Measurements from ENCODE around the gene CEP135.
"Not testable (repeated sequence)": the region's sequence is repeated elsewhere in the genome, so short reads cannot be mapped to it uniquely, and the experiment has no call there.

Gene CEP135

DNA sequence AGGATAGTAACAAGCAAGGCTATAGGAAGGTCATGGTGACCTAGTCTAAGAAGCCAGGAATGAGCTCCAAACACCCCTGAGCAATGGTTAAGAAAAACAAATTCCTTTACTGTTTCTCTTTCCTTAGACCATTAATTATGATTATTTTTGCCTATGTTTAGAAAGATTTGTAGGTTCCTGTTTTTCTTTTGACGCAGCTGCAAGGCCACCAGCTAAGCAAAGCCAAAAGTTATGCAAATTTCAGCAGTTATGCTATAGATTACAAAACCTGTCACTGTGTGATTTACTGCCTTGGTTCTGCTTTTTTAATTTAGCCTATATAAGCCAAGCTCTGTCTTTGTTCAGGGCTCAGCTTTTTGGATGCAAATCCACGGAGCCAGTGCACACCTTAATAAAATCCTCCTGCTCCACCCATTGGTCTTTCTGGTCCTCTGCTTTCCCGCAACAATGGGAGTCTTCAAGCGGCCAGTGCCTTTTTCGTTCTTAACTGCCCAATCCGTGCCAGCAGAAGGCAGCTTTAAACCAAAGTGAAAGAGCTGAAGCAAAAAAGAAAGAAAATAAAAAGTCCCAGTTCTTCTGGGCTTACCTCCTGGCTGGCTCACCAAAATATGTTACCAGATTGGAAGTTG is 1.4 kb upstream of the CEP135 start:
- peak; percentile 60 for DNase-seq

DNA sequence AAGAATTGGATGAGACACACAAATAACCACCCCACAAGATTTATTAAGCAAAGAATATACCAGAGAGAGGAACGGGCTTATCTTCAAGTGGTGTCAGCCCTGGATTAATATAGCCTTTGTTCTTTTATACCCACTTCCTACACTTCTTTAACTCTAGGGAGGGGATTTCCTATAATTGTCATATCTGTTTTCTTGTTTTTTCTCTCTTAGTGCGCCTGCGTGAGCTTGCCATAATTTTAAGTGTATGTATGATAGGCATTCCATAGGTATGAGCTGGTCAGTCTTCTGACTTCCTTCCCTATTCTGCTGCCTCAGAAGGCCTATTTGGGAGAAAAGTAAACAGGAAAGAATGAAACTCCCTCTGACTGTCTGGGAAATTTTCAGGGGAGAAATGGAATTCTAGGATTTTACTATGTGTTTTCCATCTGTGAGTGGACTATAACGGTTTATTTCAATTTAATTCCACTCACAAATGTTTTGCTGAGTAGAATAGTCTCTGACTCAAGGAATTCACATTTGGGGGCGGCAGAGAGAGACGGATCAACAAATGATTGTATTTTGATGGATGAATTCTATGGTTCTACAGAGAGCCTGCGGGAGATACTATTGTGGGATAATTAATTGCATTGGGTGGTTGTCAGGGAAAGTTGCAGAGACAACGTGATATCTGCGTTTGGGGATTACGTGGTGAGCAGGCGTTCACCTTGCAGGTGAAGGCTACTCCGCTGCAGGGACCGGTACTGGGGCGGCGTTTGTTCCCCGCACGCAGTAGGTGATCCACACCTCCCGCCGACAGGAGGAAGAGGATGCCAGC is 626 bp upstream of the CEP135 start:
- DNase-seq: peak; percentile 98

DNA sequence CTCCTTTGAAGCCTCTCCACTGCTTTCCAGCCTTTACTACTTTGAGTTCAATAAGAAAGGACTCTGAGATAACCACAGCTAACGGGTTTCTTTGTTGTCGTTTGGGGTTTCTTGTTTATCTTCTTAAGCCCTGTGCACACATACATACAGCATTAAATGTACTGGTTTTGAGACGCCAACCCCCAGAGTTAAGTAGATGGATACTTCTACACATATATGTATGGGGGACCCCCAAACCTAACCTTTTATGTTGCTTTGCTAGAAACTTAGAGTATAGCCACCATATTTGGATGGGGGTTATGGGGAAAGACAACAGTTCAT is 697 bp downstream of the CEP135 start:
- no peak for DNase-seq

DNA sequence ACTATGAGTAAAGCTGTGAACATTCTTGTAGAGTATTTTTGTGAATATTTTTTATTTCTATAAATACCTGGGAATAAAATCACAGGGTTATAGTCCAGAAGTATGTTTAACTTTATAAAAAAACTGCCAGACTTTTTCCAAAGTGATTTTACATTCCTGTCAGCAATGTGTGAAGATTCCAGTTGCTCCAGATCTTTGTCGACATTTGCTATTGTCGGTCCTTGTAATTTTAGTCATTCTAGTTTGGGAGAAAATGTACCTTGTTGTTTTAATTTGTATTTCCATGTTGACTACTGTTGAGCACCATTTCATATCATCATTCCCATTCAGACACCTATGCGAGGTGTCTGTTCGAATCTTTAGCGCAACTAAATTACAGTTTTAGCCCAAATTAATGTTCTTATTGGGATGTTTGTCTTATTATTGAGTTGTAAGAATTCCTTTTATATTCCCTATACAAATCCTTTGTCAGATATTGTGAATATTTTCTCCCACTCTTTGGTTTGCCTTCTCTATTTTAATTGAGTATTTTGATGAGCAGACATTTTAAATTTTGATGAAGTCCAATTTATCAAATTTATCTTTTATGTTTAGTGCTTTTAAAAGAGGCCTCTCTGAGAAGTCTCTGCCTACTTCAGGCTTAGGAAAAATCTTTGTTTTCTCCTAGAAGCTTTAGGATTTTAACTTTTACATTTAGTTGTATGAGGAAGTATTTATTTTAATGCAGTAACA is 2.6 kb downstream of the CEP135 start:
- DNase-seq: no peak

DNA sequence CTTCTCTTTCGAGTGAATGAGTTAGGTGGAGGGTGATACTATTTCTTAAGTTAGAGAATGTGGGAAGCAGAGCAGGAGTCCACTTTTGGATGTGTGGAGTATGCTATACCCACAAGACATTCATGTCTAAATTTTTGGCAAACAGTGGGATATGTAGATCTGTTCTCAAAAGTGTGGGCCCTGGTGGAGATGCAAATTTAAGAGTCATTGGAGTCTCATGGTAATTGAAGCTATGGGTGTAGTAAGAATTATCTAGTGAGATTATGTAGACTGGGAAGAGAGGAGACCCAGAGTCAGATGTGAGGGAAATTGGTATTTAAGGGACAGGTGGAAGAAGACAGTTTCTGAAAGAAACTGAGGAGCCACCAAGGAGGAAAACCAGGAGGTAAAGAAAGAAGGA is 7.0 kb downstream of the CEP135 start:
- no peak for DNase-seq

DNA sequence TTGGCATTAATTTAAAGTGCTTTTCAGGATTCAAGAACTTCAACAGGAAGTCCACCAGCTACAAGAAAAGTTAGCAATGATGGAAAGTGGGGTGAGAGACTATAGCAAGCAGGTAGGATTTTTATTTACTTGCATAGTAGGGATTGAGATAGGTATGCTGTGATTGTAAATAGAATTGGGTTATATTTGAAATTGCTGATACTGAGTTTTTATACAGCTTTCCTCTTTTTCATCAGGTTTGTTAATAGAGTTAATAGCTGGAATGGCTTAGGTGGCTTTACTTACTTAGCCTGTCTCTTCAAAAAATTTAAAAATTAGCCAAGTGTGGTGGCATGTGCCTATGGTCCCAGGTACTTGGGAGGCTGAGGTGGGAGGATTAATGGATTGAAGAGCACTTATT is 10.9 kb downstream of the CEP135 start:
- no peak for DNase-seq

DNA sequence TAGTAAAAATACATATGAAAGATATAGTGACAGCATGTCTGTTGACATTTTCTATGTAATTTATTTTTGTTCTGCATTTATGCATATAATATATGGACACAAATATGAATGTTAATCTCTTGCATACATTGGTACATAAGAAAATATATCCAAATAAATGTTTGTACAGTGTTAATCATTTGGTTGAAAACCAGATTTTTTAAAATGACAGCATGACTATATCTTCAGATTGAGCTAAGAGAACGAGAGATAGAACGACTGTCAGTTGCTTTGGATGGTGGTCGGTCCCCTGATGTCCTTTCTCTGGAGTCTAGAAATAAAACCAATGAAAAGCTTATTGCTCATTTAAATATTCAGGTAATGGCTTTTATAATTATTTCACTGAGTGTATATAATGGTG is 15.3 kb downstream of the CEP135 start:
- DNase-seq: no peak

DNA sequence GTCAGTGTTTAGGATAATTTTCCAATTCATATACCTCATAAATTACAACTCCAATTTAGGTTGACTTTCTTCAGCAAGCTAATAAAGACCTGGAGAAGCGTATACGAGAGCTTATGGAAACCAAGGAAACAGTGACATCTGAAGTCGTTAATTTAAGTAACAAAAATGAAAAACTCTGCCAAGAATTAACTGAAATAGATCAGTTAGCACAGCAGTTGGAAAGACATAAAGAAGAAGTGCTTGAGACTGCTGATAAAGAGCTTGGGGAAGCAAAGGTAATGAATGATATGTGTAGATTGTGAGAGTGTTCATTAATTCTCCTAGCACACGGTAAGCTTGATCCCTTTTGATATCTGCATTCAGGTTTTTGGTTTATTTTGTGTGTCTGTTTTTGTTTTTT is 16.8 kb downstream of the CEP135 start:
- DNase-seq: no peak

DNA sequence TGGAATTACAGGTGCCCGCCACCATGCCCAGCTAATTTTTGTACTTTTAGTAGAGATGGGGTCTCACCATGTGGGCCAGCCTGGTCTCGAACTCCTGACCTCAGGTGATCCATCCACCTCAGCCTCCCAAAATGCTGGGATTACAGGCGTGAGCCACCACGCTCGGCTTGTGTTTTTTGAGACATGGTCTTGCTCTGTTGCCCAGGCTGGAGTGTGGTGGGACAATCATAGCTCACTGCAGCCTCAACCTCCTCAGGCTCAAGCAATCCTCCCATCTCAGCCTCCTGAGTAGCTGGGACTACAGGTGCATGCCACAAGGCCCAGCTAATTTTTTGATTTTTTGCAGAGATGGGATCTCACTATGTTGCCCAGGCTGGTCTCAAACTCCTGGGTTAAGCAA is 17.6 kb downstream of the CEP135 start:
- DNase-seq: not testable (repeated sequence)

DNA sequence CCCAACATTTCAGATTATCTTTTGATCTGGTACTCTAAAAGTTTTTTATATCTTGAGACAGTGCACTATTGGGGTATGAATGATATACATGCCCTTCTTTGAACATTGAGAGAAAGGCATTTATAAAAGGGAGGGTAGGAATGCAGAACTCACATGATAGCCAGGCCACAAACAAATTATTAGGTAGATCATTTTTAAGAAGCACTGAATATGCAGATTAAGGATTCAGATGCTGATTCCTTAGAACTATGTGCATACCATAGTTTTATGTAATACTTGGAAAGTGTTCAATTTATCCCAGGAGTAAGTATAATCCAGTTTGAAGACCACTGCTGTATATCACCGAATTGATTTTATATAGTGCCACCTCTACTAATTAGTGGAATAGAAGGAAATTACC is 18.6 kb downstream of the CEP135 start:
- no peak for DNase-seq

DNA sequence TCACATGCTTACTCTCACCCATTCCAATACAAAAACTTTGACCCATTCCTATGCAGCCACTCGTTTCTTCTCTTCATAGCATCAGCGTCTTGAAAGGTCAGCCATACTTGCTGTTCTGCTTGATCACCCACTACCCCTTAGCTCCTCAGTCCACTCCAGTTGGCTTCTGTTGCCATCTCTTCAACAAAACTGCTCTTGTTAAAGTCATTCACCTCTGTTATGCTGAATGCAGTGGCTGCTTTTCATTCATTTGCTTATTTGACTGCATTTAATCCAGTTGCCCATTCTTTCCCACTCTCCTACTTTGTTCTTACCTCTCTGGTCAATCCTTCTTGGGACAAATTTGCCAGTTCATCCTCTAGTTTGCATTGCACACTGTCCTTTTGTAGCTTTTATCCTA is 24.9 kb downstream of the CEP135 start:
- no peak for DNase-seq

DNA sequence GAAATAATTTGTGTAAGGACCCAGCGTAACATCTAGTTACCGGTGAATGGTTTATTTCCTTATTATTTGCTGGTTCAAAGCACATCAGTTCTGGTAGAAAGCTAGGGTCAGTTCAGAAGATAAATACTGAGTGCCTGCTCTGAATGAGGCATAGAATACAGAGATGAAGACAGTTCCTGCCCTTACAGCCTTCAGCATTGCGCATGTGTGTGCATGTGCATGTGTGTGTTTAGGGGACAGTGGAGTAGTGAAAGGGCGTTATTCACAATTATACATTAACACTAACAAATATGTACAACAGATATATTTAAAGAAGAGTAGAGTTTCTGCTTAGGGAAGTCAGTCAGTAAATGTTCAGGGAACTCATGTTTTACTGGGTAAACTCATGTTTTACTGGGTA is 29.1 kb downstream of the CEP135 start:
- no peak for DNase-seq

DNA sequence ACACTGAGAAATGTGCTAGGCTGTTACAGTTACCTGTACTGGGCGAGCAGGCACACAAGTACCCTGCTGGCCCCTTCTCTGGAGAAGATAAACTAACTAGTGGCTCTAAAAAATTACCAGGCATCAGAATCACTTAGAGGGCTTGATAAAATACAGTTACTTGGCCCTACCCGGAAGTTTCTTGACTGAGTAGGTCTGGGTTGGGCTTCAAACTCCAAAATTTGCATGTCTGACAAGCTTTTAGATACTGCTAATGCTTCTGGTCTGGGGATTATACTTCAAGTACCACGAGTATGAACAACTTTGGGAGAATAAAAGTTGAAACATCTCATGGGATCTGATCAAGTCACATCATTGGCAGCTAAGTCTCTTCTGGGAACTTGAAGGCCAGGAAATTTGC is 30.8 kb downstream of the CEP135 start:
- DNase-seq: no peak

DNA sequence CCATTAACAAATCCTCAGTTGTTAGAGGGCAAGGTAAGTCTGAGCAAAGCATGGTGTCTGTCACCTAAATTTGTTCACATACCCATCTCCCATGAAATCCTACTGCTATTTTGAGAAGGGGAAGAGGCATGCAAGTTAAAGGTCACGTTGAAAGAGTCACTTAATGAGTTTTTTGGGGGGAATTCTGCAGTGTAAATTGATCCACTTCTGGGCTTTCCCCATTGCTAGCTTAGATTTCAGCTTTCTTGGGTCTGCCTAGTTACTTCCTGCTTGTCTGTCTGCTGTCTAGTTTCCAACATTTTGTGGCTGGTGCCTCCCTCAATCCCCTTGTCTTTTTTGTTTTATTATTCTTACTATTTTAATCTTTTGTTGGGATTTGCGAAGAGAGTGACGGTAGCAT is 32.0 kb downstream of the CEP135 start:
- no peak for DNase-seq

DNA sequence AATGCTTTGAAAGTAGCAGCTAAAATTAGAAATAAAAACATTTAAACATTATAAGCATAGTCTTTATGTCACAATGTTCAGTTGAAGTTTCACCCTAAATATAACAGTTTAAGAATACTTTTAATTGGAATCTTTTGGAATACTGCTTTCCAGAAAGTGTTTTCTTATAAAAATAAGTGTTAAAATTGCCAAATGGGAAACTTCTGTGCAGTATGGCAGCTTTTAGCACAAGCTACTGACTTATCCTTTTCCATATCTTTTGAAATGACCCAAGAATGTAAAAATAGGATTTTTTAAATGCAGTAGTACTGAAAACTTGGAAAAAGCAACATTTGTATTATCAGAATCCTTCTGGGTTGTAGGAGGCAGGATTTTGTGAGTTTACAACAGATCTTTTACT is 34.2 kb downstream of the CEP135 start:
- no peak for DNase-seq

DNA sequence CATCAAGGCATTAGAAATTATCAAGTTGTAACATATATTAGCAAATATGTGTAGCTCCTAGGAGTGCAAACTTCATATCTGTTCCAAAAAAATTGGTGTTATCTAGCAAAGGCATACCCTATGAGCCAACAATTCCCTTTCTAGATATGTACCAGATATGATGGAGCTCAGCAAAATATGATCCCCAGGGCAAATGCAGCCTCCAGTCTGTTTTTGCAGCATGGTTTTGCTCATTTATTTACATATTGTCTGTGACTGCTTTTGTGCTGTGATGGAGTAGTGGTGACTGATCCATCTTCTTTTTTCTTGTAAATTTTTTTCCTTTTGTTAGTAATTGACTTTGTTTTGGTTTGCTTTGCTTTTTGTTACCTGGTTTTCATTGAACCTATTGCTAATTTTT is 41.0 kb downstream of the CEP135 start:
- DNase-seq: no peak

DNA sequence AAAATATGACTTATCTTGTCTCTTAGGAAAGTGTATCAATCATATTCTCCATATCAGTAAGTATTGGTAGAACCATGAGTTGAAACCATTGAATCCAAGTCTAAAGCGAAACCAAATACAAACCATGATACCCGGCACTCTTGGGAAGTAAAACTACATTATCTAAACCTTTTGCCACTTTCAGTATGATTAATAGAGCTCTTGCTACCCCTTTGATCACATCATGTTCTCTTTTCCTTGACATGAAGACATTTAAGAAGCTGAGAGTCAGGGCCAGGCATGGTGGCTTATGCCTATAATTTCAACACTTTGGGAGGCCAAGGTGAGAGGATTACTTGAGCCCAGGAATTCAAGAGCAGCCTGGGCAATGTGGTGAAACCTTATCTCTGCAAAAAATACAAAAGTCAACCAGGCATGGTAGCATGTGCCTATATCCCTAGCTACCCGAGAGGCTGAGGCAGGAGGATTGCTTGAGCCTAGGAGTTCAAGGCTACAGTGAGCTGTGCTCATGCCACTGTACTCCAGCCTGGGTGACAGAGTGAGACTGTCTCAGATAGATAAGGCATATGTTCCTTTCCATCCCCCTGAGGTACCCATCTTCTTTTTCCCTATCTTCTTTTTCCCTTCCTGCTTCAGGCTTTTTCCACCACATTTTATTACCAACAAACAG is 45.4 kb downstream of the CEP135 start:
- DNase-seq: no peak

DNA sequence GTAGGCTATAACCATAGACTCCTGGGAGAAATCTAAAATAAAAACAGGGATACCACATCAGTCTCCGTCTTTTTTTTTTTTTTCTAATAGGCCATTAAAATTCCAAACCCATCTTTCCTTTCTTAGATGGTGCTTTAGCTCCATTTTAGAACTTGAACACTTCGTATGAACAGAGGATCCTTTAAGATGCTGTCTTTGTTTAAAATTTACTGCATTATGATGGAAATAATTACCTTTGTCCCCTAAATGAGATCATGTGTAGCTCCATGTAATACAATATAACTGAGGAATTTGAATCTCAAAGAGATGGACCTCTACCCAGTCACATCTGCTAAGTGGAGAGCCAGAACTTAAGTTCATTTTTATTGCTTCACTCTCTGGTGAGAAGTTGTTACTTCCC is 47.9 kb downstream of the CEP135 start:
- DNase-seq: no peak

DNA sequence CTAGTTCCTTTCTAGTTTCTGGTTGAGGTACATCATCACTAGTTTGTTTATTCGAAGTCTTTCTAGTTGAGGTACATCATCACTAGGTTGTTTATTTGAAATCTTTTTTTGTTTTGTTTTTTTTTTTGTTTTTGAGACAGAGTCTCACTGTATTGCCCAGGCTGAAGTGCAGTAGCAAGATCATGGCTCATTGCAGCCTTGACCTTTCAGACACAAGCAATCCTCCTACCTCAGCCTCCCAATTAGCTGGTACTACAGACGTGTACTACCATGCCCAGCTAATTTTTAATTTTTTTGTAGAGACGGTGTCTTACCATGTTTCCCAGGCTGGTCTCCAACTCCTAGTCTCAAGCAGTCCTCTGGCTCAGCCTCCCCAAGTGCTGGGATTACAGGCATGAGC is 54.9 kb downstream of the CEP135 start:
- no peak for DNase-seq

DNA sequence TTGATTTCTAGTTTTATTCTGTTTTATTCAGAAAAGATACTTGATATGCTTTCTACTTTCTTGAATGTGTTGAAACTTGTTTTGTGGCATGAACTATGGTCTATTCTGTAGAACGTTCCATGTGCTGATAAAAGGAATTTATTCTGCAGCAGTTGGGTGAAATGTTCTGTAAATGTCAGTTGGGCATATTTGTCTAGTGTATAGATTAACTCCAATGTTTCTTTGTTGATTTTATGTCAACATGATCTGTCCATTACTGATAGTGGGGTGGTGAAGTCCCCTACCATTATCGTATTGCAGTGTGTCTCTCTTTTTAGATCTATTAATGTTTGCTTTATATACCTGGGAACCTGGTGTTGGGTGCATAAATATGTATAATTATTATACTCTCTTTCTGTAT is 55.5 kb downstream of the CEP135 start:
- DNase-seq: no peak

DNA sequence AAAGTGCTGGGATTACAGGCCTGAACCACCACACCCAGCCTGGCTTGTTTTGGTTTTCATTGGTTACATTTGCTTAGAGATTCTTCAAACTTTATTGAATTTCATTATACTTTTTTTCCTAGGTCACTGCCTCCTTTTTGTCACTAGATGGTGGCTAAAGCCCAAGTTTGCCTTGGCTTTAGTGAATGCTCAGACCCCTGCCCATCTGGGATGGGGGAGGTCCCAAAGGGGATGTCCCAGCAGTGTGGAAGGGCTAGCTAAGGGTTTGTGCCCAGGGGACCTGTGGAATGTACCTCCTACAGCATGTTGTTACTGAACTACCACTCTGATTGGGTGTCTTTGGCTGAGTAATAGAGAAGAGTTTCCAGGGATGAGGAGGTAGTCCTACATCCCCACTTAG is 58.4 kb downstream of the CEP135 start:
- peak; percentile 21 for DNase-seq

DNA sequence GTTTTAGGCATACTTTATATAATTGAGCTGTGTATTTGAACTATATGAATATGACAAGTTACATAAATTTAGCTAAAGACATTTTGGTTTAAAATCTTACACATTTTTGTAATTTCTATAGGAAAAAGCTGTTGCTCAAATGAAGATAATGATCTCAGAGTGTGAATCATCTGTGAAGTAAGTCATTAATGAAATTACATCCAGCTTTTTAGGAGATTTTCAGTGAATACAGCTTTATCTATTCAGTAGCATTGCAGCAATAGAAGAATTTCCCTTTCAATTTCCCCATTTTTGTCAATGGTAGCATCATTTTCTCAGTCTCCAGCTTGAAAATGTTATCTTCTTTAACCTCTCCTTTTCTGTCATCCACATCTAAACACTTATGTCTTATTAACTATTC is 59.5 kb downstream of the CEP135 start:
- DNase-seq: no peak

DNA sequence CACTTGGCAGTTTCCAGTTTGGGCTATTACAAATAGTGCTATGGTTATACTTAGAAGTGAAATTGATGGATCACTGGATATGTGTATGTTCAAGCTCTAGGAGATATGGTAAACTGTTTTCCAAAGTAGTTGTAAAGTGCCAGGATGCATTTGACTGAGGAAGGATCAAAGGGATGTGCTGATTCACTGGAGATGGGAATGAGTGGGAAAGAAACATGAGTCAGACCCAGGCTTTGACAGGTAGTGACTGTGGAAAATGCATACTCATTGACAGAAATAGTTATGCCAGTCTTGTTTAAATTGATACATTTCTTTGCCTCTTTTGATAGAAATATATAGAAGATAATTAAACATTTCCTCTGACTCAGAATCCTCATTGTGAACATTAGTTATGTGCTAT is 77.9 kb downstream of the CEP135 start:
- peak; percentile 12 for DNase-seq

DNA sequence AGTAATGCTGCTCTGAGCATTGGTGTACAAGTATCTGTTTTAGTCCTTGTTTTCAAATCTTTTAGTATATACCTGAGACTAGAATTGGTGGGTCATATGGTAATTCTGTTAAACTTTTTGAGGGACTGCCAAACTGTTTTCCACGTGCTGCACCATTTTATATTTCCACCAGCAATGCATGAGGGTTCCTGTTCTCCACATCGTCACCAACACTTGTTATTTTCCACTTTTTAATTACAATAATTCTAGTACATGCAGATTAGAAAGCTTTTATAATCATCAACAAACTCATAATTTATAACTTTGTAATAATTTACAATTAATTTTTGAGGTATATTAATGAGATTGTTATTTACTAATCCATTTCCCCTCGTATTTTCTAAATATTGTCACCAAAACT is 79.4 kb downstream of the CEP135 start:
- no peak for DNase-seq

Data from fibroblast of skin of back (primary cell).